NCI-H1436 (cell line): Measurements from ENCODE around the gene ANKRD44.

Experiments used
- DNase-seq: peaks from one replicate; lab custom pipeline; 2025; lab: John Stamatoyannopoulos, UW

ANKRD44 gene

GRCh38 chr2:197108758-197109157 lies 201.8 kb downstream of the ANKRD44 start:
- DNase-seq: no peak

- DNase-seq: no peak
Measured at GRCh38 chr2:197107291-197108269, 203.0 kb downstream of the ANKRD44 start.

GRCh38 chr2:197103363-197103762 lies 207.2 kb downstream of the ANKRD44 start:
- no peak for DNase-seq

GRCh38 chr2:197102231-197102630 lies 208.3 kb downstream of the ANKRD44 start:
- DNase-seq: no peak

GRCh38 chr2:197101519-197101918 lies 209.1 kb downstream of the ANKRD44 start:
- DNase-seq: no peak

GRCh38 chr2:197097578-197098366 lies 212.8 kb downstream of the ANKRD44 start:
- no peak for DNase-seq

- DNase-seq: no peak
Measured at GRCh38 chr2:197096649-197097048, 213.9 kb downstream of the ANKRD44 start.

- no peak for DNase-seq
Measured at GRCh38 chr2:197092431-197092830, 218.1 kb downstream of the ANKRD44 start.

GRCh38 chr2:197090742-197091367 lies 219.7 kb downstream of the ANKRD44 start:
- no peak for DNase-seq

GRCh38 chr2:197089655-197090054 lies 220.9 kb downstream of the ANKRD44 start:
- DNase-seq: no peak

GRCh38 chr2:197088694-197089093 lies 221.9 kb downstream of the ANKRD44 start:
- DNase-seq: no peak

- no peak for DNase-seq
Measured at GRCh38 chr2:197086500-197086899, 224.1 kb downstream of the ANKRD44 start.

- no peak for DNase-seq
Measured at GRCh38 chr2:197085665-197086064, 224.9 kb downstream of the ANKRD44 start.

GRCh38 chr2:197081294-197081693 lies 229.3 kb downstream of the ANKRD44 start:
- no peak for DNase-seq

GRCh38 chr2:197080578-197081216 lies 229.9 kb downstream of the ANKRD44 start:
- no peak for DNase-seq

- no peak for DNase-seq
Measured at GRCh38 chr2:197079832-197080555, 230.6 kb downstream of the ANKRD44 start.

GRCh38 chr2:197079414-197079813 lies 231.2 kb downstream of the ANKRD44 start:
- no peak for DNase-seq

GRCh38 chr2:197078535-197078934 lies 232.0 kb downstream of the ANKRD44 start:
- no peak for DNase-seq

GRCh38 chr2:197077336-197077735 lies 233.2 kb downstream of the ANKRD44 start:
- no peak for DNase-seq

GRCh38 chr2:197076652-197077051 lies 233.9 kb downstream of the ANKRD44 start:
- DNase-seq: no peak

GRCh38 chr2:197075754-197076337 lies 234.7 kb downstream of the ANKRD44 start:
- DNase-seq: no peak
